Measurements from ENCODE around the gene CERS2. TPM values are rescaled to one million over a fixed set of nuclear protein-coding genes. Genes with fewer than 3 reads are reported as not detected.

CERS2 gene
- polyA plus RNA-seq, 1 experiment = 217 TPM

DNA sequence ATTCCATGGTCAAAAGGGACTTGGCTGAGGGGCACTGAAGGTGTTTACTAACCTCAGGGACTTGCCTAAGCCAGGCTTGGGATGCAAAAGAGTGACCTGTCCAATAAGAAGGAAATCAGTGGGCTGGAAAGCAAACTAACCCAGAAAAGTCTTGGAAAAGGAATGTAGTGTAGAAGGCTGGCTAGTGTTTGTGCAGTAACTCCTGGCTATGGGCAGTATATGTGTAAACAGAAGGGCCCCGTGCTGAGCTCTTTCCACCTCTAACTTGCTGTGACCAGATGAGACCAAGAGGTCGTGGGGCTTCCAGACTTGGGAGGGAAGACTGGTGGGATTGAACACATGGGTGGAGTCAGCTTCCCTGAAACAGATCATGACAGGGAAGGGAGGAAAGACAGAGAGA, 28.0 kb upstream of the CERS2 start:
- no peak for DNase-seq (ENCODE audit: low read depth, low spot score)
- no peak overlapping the region for H3K27ac ChIP-seq (ENCODE audit: low read depth, low read length)
- H3K27me3 ChIP-seq (ENCODE audit: control insufficient read depth, insufficient read depth, low read length) = no peaks in the 10 kb centered on the region
- ChIA-PET POLR2A (no interaction called here), CTCF (interaction anchor here (0.5 to 5.1 kb wide), 4 partner anchors 7 to 194 kb away, joined by 3 to 63 read pairs (median 5); no protein-coding TSS in a partner anchor)
- no peaks in the 10 kb centered on the region for H3K9me3 ChIP-seq (ENCODE audit: control insufficient read depth, insufficient read depth, low read length)
- no peak overlapping the region for H3K4me3 ChIP-seq (ENCODE audit: low read depth, low read length)
- TF ChIP-seq, protein P1, sequence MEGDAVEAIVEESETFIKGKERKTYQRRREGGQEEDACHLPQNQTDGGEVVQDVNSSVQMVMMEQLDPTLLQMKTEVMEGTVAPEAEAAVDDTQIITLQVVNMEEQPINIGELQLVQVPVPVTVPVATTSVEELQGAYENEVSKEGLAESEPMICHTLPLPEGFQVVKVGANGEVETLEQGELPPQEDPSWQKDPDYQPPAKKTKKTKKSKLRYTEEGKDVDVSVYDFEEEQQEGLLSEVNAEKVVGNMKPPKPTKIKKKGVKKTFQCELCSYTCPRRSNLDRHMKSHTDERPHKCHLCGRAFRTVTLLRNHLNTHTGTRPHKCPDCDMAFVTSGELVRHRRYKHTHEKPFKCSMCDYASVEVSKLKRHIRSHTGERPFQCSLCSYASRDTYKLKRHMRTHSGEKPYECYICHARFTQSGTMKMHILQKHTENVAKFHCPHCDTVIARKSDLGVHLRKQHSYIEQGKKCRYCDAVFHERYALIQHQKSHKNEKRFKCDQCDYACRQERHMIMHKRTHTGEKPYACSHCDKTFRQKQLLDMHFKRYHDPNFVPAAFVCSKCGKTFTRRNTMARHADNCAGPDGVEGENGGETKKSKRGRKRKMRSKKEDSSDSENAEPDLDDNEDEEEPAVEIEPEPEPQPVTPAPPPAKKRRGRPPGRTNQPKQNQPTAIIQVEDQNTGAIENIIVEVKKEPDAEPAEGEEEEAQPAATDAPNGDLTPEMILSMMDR (IDR thresholded peaks at IDR 0.05; ENCODE audit: low read depth, low read length) = no peak

DNA sequence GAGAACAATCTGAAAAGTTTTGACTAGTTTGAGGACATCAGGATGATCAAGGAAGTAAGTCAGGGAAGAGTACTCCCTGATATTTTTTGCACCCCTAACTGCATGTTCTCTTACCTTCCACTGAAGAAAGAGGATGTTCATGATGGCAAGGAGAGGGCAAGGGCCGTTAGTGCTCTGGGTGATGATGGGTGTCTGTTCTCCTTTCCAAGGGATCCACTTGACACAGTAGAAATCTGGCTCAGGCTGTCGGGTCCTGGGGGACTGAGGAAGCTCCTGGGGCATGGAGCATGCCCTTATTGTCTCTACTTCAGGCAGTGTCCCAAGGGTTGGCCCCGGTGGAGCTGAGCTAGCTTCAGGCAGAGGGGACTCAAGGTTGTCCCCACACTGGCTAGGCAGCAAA, 27.4 kb upstream of the CERS2 start:
- TF ChIP-seq, protein P1 (IDR thresholded peaks at IDR 0.05; ENCODE audit: low read depth, low read length) = no peak
- ChIA-PET CTCF (interaction anchor here (0.5 to 5.1 kb wide), 4 partner anchors 7 to 521 kb away, joined by 3 to 63 read pairs (median 4); no protein-coding TSS in a partner anchor), POLR2A (no interaction called here)
- no peaks in the 10 kb centered on the region for H3K27me3 ChIP-seq (ENCODE audit: control insufficient read depth, insufficient read depth, low read length)
- H3K4me3 ChIP-seq (ENCODE audit: low read depth, low read length) = no peak overlapping the region
- no peak for DNase-seq (ENCODE audit: low read depth, low spot score)
- no peaks in the 10 kb centered on the region for H3K9me3 ChIP-seq (ENCODE audit: control insufficient read depth, insufficient read depth, low read length)
- H3K27ac ChIP-seq (ENCODE audit: low read depth, low read length) = no peak overlapping the region

- POLR2A ChIA-PET = no interaction called here
- no peak overlapping the region for H3K27ac ChIP-seq (ENCODE audit: low read depth, low read length)
- CTCF ChIA-PET = interaction anchor here (1.0 to 1.3 kb wide), 3 partner anchors 79 to 521 kb away, joined by 3 to 4 read pairs (median 3); no protein-coding TSS in a partner anchor
These were observed 27.0 kb upstream of the CERS2 start for GRCh38 chr1:151001602-151002001.

GRCh38 chr1:151000408-151000807, 25.8 kb upstream of the CERS2 start:
- Histone ChIP-seq H3K9me3 (ENCODE audit: control insufficient read depth, insufficient read depth, low read length) (no peaks in the 10 kb centered on the region), H3K27ac (ENCODE audit: low read depth, low read length) (no peak overlapping the region), H3K4me3 (ENCODE audit: low read depth, low read length) (no peak overlapping the region), H3K27me3 (ENCODE audit: control insufficient read depth, insufficient read depth, low read length) (no peaks in the 10 kb centered on the region)
- ChIA-PET CTCF (interaction anchor here (1.3 to 2.7 kb wide), 2 partner anchors 20 to 99 kb away, joined by 4 to 9 read pairs; no protein-coding TSS in a partner anchor), POLR2A (interaction anchor here (0.7 kb wide), 1 partner anchor 40 kb away, joined by 3 read pairs; no protein-coding TSS in a partner anchor)
- no peak for DNase-seq (ENCODE audit: low read depth, low spot score)
- TF ChIP-seq, protein P1 (IDR thresholded peaks at IDR 0.05; ENCODE audit: low read depth, low read length) = no peak

More at GRCh38 chr1:151001602-151002001, 27.0 kb upstream of the CERS2 start:
- Histone ChIP-seq H3K27me3 (ENCODE audit: control insufficient read depth, insufficient read depth, low read length) (no peaks in the 10 kb centered on the region), H3K9me3 (ENCODE audit: control insufficient read depth, insufficient read depth, low read length) (no peaks in the 10 kb centered on the region), H3K4me3 (ENCODE audit: low read depth, low read length) (no peak overlapping the region)
- no peak for DNase-seq (ENCODE audit: low read depth, low spot score)
- TF ChIP-seq, protein P1 (IDR thresholded peaks at IDR 0.05; ENCODE audit: low read depth, low read length) = no peak

DNA sequence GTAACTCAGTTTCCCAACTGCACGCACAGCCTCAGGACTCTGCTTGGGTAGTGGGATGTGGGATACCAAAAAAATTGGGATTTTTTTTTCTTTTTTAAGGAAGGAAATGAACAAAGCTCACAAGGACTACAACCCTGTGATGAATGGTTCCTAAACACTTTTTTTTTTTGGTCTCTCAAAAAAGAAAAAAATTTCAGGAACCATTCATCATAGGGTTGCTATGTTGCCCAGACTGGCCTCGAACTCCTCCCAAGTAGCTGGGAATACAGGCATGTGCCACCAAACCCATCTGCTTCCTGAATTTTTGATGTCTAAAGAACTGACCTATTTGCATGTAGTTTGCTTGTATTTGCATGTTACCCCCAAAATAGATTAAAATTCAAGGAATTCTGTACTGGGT, 25.3 kb upstream of the CERS2 start:
- POLR2A ChIA-PET = interaction anchor here (0.6 to 1.6 kb wide), 3 partner anchors 18 to 39 kb away, joined by 3 to 4 read pairs (median 3); partner anchors contain the start of gene ANXA9
- TF ChIP-seq, protein P1 (IDR thresholded peaks at IDR 0.05; ENCODE audit: low read depth, low read length) = no peak
- H3K27ac ChIP-seq (ENCODE audit: low read depth, low read length) = peak overlapping the region; percentile 70

More for the DNA sequence above, 25.3 kb upstream of the CERS2 start:
- no peak overlapping the region for H3K4me3 ChIP-seq (ENCODE audit: low read depth, low read length)
- CTCF ChIA-PET = interaction anchor here (0.6 to 2.7 kb wide), 2 partner anchors 20 to 439 kb away, joined by 3 to 9 read pairs; no protein-coding TSS in a partner anchor
- no peaks in the 10 kb centered on the region for H3K9me3 ChIP-seq (ENCODE audit: control insufficient read depth, insufficient read depth, low read length)
- DNase-seq (ENCODE audit: low read depth, low spot score) = no peak
- H3K27me3 ChIP-seq (ENCODE audit: control insufficient read depth, insufficient read depth, low read length) = no peaks in the 10 kb centered on the region

Measured in AG04450 (cell line).